K562 (cell line): ENCODE measurements around the gene FBXW8. TPM values are rescaled to one million over a fixed set of nuclear protein-coding genes. Genes with fewer than 3 reads are reported as not detected.

Source experiments
- ARID4B ChIP-seq: sonication (generic); formaldehyde crosslinking; IDR thresholded peaks from 2 replicates; pipeline ENCODE4 v1.8.0; 2022; ENCODE audit warnings: mild to moderate bottlenecking, missing genetic modification reagents
- CCNT2 ChIP-seq: IDR thresholded peaks from 2 replicates; pipeline ENCODE4 v1.6.1; 2011; ENCODE audit warnings: borderline replicate concordance, low read depth, mild to moderate bottlenecking, moderate library complexity, mixed read lengths, low read length; ENCODE audit not compliant: insufficient read length; ENCODE audit errors: extremely low read depth
- KAT2B ChIP-seq: IDR thresholded peaks from one replicate; pipeline ENCODE4 v1.6.1; 2012; ENCODE audit warnings: low read depth, mild to moderate bottlenecking, control low read depth, inconsistent platforms, low read length, moderate library complexity
- MLX ChIP-seq, 2 experiments: fragments of 450-650 bp in 1 of 2; sonication (generic) in 1 of 2; formaldehyde crosslinking; conservative IDR thresholded peaks; 2 replicates each; pipeline versions ENCODE4 v1.4.0 to v1.8.1; 2020 to 2022; ENCODE audit warnings: mild to moderate bottlenecking in 1 of 2, missing genetic modification reagents in 1 of 2
- MTA3 ChIP-seq: fragments of 450-650 bp; formaldehyde crosslinking; IDR thresholded peaks from 2 replicates; pipeline ENCODE4 v1.6.1; 2017; ENCODE audit warnings: mild to moderate bottlenecking, borderline replicate concordance
- RAD21 ChIP-seq, 2 experiments: fragments of 250-450 bp in 1 of 2; fragments of 450-650 bp in 1 of 2; sonication (Bioruptor Pico) in 1 of 2; formaldehyde crosslinking in 1 of 2; IDR thresholded peaks in 1 of 2; conservative IDR thresholded peaks in 1 of 2; 2 replicates each; pipeline versions ENCODE4 v1.4.0 to v1.8.0; 2020 to 2022; ENCODE audit warnings: mild to moderate bottlenecking in 2 of 2, moderate library complexity in 1 of 2
- RREB1 ChIP-seq: fragments of 250-450 bp; sonication (Bioruptor Pico); IDR thresholded peaks from 2 replicates; pipeline ENCODE4 v1.4.0; 2020
- SNAPC5 ChIP-seq: fragments of 250-450 bp; sonication (Bioruptor Pico); IDR thresholded peaks from 2 replicates; pipeline ENCODE4 v1.8.0; 2021; ENCODE audit warnings: moderate library complexity, mild to moderate bottlenecking, inconsistent platforms
- ZFP1 ChIP-seq: fragments of 450-650 bp; formaldehyde crosslinking; IDR thresholded peaks from 2 replicates; pipeline ENCODE4 v1.4.0; 2020; ENCODE audit warnings: mild to moderate bottlenecking, mixed read lengths
- ZNF395 ChIP-seq: fragments of 200-800 bp; sonication (Bioruptor generic); IDR thresholded peaks from 2 replicates; pipeline ENCODE4 v1.6.1; 2017; ENCODE audit warnings: missing genetic modification characterization, missing compliant biosample characterization
- ZNF41 ChIP-seq: fragments of 250-450 bp; sonication (Bioruptor Pico); conservative IDR thresholded peaks from 2 replicates; pipeline ENCODE4 v1.4.0; 2020; ENCODE audit warnings: mild to moderate bottlenecking
- ZNF717 ChIP-seq: fragments of 250-450 bp; sonication (Bioruptor Pico); IDR thresholded peaks from 2 replicates; pipeline ENCODE4 v1.5.0; 2021
- ZNF785 ChIP-seq: fragments of 250-450 bp; sonication (Bioruptor Pico); IDR thresholded peaks from 2 replicates; pipeline ENCODE4 v1.4.0; 2020; ENCODE audit warnings: mild to moderate bottlenecking
- polyA plus RNA-seq, 8 experiments: library from polyadenylated mRNA; depleted of rRNA in 4 of 8; stranded (reverse) in 5 of 8; unstranded in 3 of 8; fragments of >200 nt; fragmentation: Nextera tagmentation in 2 of 8; fragmentation: Illumina TruSeq in 1 of 8; extraction: Ambion mirVana in 2 of 8; extraction: Trizol in 1 of 8; gene quantifications; 2 replicates each; pipeline versions ENCODE4 v1.2.1 to v1.2.3, GENCODE V29; 2011 to 2014; ENCODE audit warnings: inconsistent platforms in 1 of 8, missing spikeins in 1 of 8
- total RNA-seq, 7 experiments: library from RNA; depleted of rRNA in 6 of 7; stranded (reverse); fragments of >200 nt in 6 of 7; fragmentation: Illumina TruSeq in 2 of 7; extraction: Trizol in 2 of 7; gene quantifications; 2 replicates each; pipeline versions ENCODE4 v1.2.1 to v1.2.3, GENCODE V29; 2011 to 2021; ENCODE audit warnings: low replicate concordance in 1 of 7

The FBXW8 gene
- total and polyA plus RNA-seq, 9 of the 15 experiments (the other 6 are each of a cell fraction or from before 2014, with no cell fraction given), result 0.58 to 8.3 (median 4.4) TPM

- no peak for TF ChIP-seq SNAPC5
- TF ChIP-seq MTA3, result peak; percentile 97
- peak; percentile 85 for TF ChIP-seq ZNF41
- TF ChIP-seq ZNF717 (CRISPR knock-in tag), result 0 out of 2 replicates have a peak, but pooled peaks have one; percentile 37
- peak; percentile 83 for TF ChIP-seq RREB1
- TF ChIP-seq KAT2B, result no peak
- TF ChIP-seq ZNF395, result peak; percentile 99
- peak in 1 of 2 experiments; percentile 13; a peak in 2 of 4 replicates for TF ChIP-seq RAD21 (CRISPR knock-in tag; conservative IDR thresholded peaks at IDR 0.05 in 1 of 2, IDR thresholded peaks at IDR 0.05 in 1 of 2)
- no peak for TF ChIP-seq MLX (CRISPR knock-in tag; conservative IDR thresholded peaks at IDR 0.05)
- TF ChIP-seq CCNT2, result peak; percentile 100
- TF ChIP-seq ARID4B (CRISPR knock-in tag), result 0 out of 2 replicates have a peak, but pooled peaks have one; percentile 52
- no peak for TF ChIP-seq ZNF785 (CRISPR knock-in tag)
- 0 out of 2 replicates have a peak, but pooled peaks have one; percentile 49 for TF ChIP-seq ZFP1
Observed at GRCh38 chr12:117042171-117042842, 131.6 kb downstream of the FBXW8 start (continued).
